K562 (cell line): ENCODE data around the gene RAB43. TPM values are rescaled to one million over a fixed set of nuclear protein-coding genes. Genes with fewer than 3 reads are reported as not detected.

Source experiments
- ATAC-seq: fragments of 200-7000 bp; cut with Tn5 transposase; 3 replicates; pipeline ENCODE4 v1.9.1; 2020; ENCODE audit warnings: moderate library complexity
- BruUV-seq: library from RNA; stranded (reverse); fragments of 400-500 nt; replicated peaks from 2 replicates; lab custom pipeline; 2021; lab: Mats Ljungman, UMichigan
- CTCF ChIA-PET: fragments of 300-600 bp; formaldehyde crosslinking; extraction: SDS; loops from one replicate; lab custom pipeline; 2021; ENCODE audit warnings: low intra/inter-chr PET ratio; lab: Yijun Ruan, JAX
- POLR2A ChIA-PET: fragments of 300-600, 350-650 bp; sonication (Branson Sonifier 250); formaldehyde crosslinking; extraction: SDS; loops from one replicate; lab custom pipeline; 2021; ENCODE audit warnings: antibody characterized with exemption, inconsistent platforms; lab: Yijun Ruan, JAX
- DNase-seq, 4 experiments: peaks; one replicate each; pipeline versions ENCODE4 v3.0.0 to v3.0.0-alpha.2; 2011 to 2018; ENCODE audit warnings: low spot score in 3 of 4, mixed read lengths in 3 of 4; ENCODE audit errors: extremely low read depth in 1 of 4
- FAIRE-seq: peaks from 2 replicates; lab custom pipeline; 2011; peaks lifted over from hg19 to GRCh38; lab: Jason Lieb, UNC
- H2AFZ ChIP-seq: 2 replicates; pipeline ENCODE4 v1.6.0; 2011; ENCODE audit warnings: low read depth, low read length, control low read depth, inconsistent platforms
- H3K27ac ChIP-seq: fragments of 200-600 bp; 3 replicates; pipeline ENCODE4 v1.8.0; 2011; ENCODE audit warnings: low read depth, mild to moderate bottlenecking, control low read depth, inconsistent platforms, low read length, moderate library complexity, mixed read lengths; ENCODE audit errors: extremely low read depth
- H3K27me3 ChIP-seq, 2 experiments: fragments of 300-600 bp in 1 of 2; 2 replicates in 1 of 2; 3 replicates in 1 of 2; pipeline versions ENCODE4 v1.6.0 to v1.8.0; 2011; ENCODE audit warnings: inconsistent platforms in 2 of 2, low read length in 2 of 2, mild to moderate bottlenecking in 1 of 2, mixed read lengths in 1 of 2, moderate library complexity in 1 of 2; ENCODE audit not compliant: control insufficient read depth in 2 of 2, insufficient read depth in 2 of 2
- H3K36me3 ChIP-seq: fragments of 300-600 bp; 3 replicates; pipeline ENCODE4 v1.8.0; 2011; ENCODE audit warnings: mild to moderate bottlenecking, low read length, inconsistent platforms; ENCODE audit not compliant: control insufficient read depth, insufficient read depth
- H3K4me1 ChIP-seq, 2 experiments: fragments of 200-600 bp in 1 of 2; replicated peaks in 1 of 2; 2 replicates in 1 of 2; 3 replicates in 1 of 2; pipeline versions ENCODE4 v1.5.1 to v1.8.0; 2011; ENCODE audit warnings: inconsistent platforms in 2 of 2, low read length in 2 of 2, mild to moderate bottlenecking in 1 of 2, mixed read lengths in 1 of 2, moderate library complexity in 1 of 2; ENCODE audit not compliant: control insufficient read depth in 2 of 2, insufficient read depth in 2 of 2
- H3K4me2 ChIP-seq: 2 replicates; pipeline ENCODE4 v1.6.1; 2011; ENCODE audit warnings: low read length, control low read depth, inconsistent platforms, mixed read lengths; ENCODE audit not compliant: insufficient read depth
- H3K4me3 ChIP-seq: fragments of 200-600 bp; sonication (generic), shearing (Covaris generic); 2 replicates; pipeline ENCODE4 v1.5.1; 2016; ENCODE audit warnings: control low read depth, inconsistent platforms
- H3K79me2 ChIP-seq: fragments of 200-600 bp; 3 replicates; pipeline ENCODE4 v1.8.0; 2011; ENCODE audit warnings: low read length, inconsistent platforms; ENCODE audit not compliant: control insufficient read depth, insufficient read depth
- H3K9ac ChIP-seq, 2 experiments: 2 replicates each; pipeline versions ENCODE4 v1.6.0 to v1.6.1; 2011; ENCODE audit warnings: low read depth in 2 of 2, low read length in 2 of 2, control low read depth in 1 of 2, inconsistent platforms in 1 of 2, mild to moderate bottlenecking in 1 of 2, mixed read lengths in 1 of 2; ENCODE audit not compliant: insufficient read depth in 1 of 2
- H3K9me1 ChIP-seq: one replicate; pipeline ENCODE4 v1.6.0; 2011; ENCODE audit warnings: inconsistent platforms, mild to moderate bottlenecking, low read length, moderate library complexity; ENCODE audit not compliant: control insufficient read depth, insufficient read depth
- H3K9me3 ChIP-seq: replicated peaks from 2 replicates; pipeline ENCODE4 v1.5.1; 2011; ENCODE audit warnings: low read depth, low read length, inconsistent platforms; ENCODE audit not compliant: control insufficient read depth, insufficient read depth
- H4K20me1 ChIP-seq: replicated peaks from 2 replicates; pipeline ENCODE4 v1.6.1; 2011; ENCODE audit warnings: low read length, inconsistent platforms, mixed read lengths; ENCODE audit not compliant: control insufficient read depth, insufficient read depth
- ARID2 ChIP-seq: fragments of 450-650 bp; IDR thresholded peaks from 2 replicates; pipeline ENCODE4 v1.6.1; 2017; ENCODE audit warnings: antibody characterized with exemption, mild to moderate bottlenecking
- CHD1 ChIP-seq: fragments of 200-600 bp; sonication (generic); IDR thresholded peaks from one replicate; pipeline ENCODE4 v1.6.1; 2012; ENCODE audit warnings: mild to moderate bottlenecking, moderate library complexity, low read length, inconsistent platforms
- POLR2G ChIP-seq: fragments of 200-400 bp; formaldehyde crosslinking; IDR thresholded peaks from 2 replicates; pipeline ENCODE4 v1.6.1; 2017; ENCODE audit warnings: low read depth, mild to moderate bottlenecking, antibody characterized with exemption, low read length, moderate library complexity
- SMARCC2 ChIP-seq: fragments of 450-650 bp; IDR thresholded peaks from 2 replicates; pipeline ENCODE4 v1.6.1; 2017; ENCODE audit warnings: antibody characterized with exemption, moderate library complexity, mild to moderate bottlenecking, low read depth
- TCF3 ChIP-seq: sonication (generic); formaldehyde crosslinking; IDR thresholded peaks from 2 replicates; pipeline ENCODE4 v1.4.0; 2020; ENCODE audit warnings: mild to moderate bottlenecking, missing genetic modification reagents
- ZNF354B ChIP-seq: fragments of 250-450 bp; sonication (Bioruptor Pico); IDR thresholded peaks from 2 replicates; pipeline ENCODE4 v1.4.0; 2020
- ZNF561 ChIP-seq: fragments of 450-650 bp; formaldehyde crosslinking; conservative IDR thresholded peaks from 2 replicates; pipeline ENCODE4 v1.4.0; 2020; ENCODE audit warnings: mild to moderate bottlenecking, moderate library complexity
- ZNF589 ChIP-seq: fragments of 200-800 bp; sonication (Bioruptor generic); IDR thresholded peaks from 2 replicates; pipeline ENCODE4 v1.6.1; 2016; ENCODE audit warnings: low read depth, missing genetic modification characterization, missing compliant biosample characterization
- ZNF76 ChIP-seq: fragments of 250-450 bp; sonication (Bioruptor Pico); IDR thresholded peaks from 2 replicates; pipeline ENCODE4 v1.4.0; 2020; ENCODE audit warnings: mild to moderate bottlenecking, moderate library complexity, borderline replicate concordance
- WGBS: fragments of 100-300 bp; shearing (Covaris generic); methylation state at CpG from one replicate; pipeline ENCODE4 v1.1.6; 2016; ENCODE audit warnings: low coverage, mixed read lengths; ENCODE audit not compliant: insufficient coverage; ENCODE audit errors: missing lambda C conversion rate; 5-methylcytosine and 5-hydroxymethylcytosine counted together
- in situ Hi-C: fragments of 300-500 bp; cut with MboI; formaldehyde crosslinking; loops from 4 replicates; pipeline ENCODE4 v1.15.0; 2018; ENCODE audit warnings: inconsistent platforms, mixed read lengths
- intact Hi-C: fragments of 100-400 bp; cut with micrococcal nuclease; formaldehyde crosslinking; loops from 2 replicates; pipeline ENCODE4 v1.14.2; 2022
- polyA plus RNA-seq, 8 experiments: library from polyadenylated mRNA; depleted of rRNA in 4 of 8; stranded (reverse) in 5 of 8; unstranded in 3 of 8; fragments of >200 nt; fragmentation: Nextera tagmentation in 2 of 8; fragmentation: Illumina TruSeq in 1 of 8; extraction: Ambion mirVana in 2 of 8; extraction: Trizol in 1 of 8; gene quantifications; 2 replicates each; pipeline versions ENCODE4 v1.2.1 to v1.2.3, GENCODE V29; 2011 to 2014; ENCODE audit warnings: inconsistent platforms in 1 of 8, missing spikeins in 1 of 8
- total RNA-seq, 7 experiments: library from RNA; depleted of rRNA in 6 of 7; stranded (reverse); fragments of >200 nt in 6 of 7; fragmentation: Illumina TruSeq in 2 of 7; extraction: Trizol in 2 of 7; gene quantifications; 2 replicates each; pipeline versions ENCODE4 v1.2.1 to v1.2.3, GENCODE V29; 2011 to 2021; ENCODE audit warnings: low replicate concordance in 1 of 7
- TF ChIP-seq, protein P1 (sequence below): fragments of 250-450 bp; sonication (Bioruptor Pico); IDR thresholded peaks from 2 replicates; pipeline ENCODE4 v1.5.1; 2021; ENCODE audit warnings: mild to moderate bottlenecking
- TF ChIP-seq, protein P2 (sequence below): fragments of 250-450 bp; sonication (Bioruptor Pico); IDR thresholded peaks from 2 replicates; pipeline ENCODE4 v1.8.0; 2022; ENCODE audit warnings: moderate library complexity, mild to moderate bottlenecking, inconsistent platforms
- TF ChIP-seq, protein P3 (sequence below): fragments of 250-450 bp; sonication (Bioruptor Pico); IDR thresholded peaks from 2 replicates; pipeline ENCODE4 v1.8.0; 2021; ENCODE audit warnings: mild to moderate bottlenecking, moderate library complexity
- TF ChIP-seq, protein P4 (sequence below): sonication (generic); formaldehyde crosslinking; IDR thresholded peaks from 2 replicates; pipeline ENCODE4 v1.8.0; 2023; ENCODE audit warnings: missing genetic modification reagents, mild to moderate bottlenecking, borderline replicate concordance

RAB43 gene
- total and polyA plus RNA-seq, 9 of the 15 experiments (the other 6 are each of a cell fraction or from before 2014, with no cell fraction given): 0.04 to 6.8 (median 1.7) TPM; not detected in 2

DNA sequence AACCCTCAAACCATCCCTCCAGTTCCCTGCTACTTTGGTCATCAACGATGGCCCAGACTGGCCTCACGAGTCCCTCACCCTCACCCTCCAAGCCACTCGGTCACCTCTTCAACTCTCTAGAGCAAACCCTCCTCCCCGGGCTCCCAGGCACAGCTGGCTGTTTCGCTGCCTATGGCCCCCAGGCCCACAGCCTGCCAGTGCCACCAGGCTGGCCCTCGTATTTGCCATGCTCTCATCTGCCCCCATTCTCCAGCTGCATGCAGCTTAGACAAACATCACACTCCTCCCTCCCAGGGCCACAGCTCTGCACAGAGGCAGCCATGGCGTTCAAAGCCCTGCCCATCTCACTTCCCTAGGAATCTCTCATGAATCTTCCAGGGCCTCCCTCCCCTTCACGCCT, 13.8 kb downstream of the RAB43 start:
- no peak for ATAC-seq
- H3K9me3 ChIP-seq: no peaks in the 10 kb centered on the region
- FAIRE-seq: no peak
- H3K4me3 ChIP-seq: no peak overlapping the region
- ChIA-PET POLR2A (interaction anchor here (0.7 kb wide), 1 partner anchor 163 kb away, joined by 4 read pairs; no protein-coding TSS in a partner anchor), CTCF (no interaction called here)
- 55% methylated on average over 7 of the region's 8 CpGs for WGBS
- in situ Hi-C loops: no loop called here
- intact Hi-C loops: no loop called here
- no peaks in the 10 kb centered on the region for H3K27me3 ChIP-seq
- H4K20me1 ChIP-seq: no peaks in the 10 kb centered on the region
- H3K79me2 ChIP-seq: no peaks in the 10 kb centered on the region
- H3K4me2 ChIP-seq: no peak overlapping the region
- peaks cover 3 to 10% of the 10 kb centered on the region in 2 experiments; a peak in 4 of 5 replicates for H3K4me1 ChIP-seq
- no peak overlapping the region for H3K9ac ChIP-seq
- H2AFZ ChIP-seq: no peak overlapping the region
- no peaks in the 10 kb centered on the region; the same call in 2 of the 3 replicates for H3K36me3 ChIP-seq
- DNase-seq: no peak
- BruUV-seq: no TSS peak
- H3K27ac ChIP-seq: no peak overlapping the region
- no peaks in the 10 kb centered on the region for H3K9me1 ChIP-seq
- TF ChIP-seq CHD1 (no peak), TCF3 (CRISPR knock-in tag) (no peak), ZNF589 (no peak), POLR2G (no peak), ZNF76 (no peak), SMARCC2 (no peak), ZNF354B (CRISPR knock-in tag) (no peak), ZNF561 (CRISPR knock-in tag) (no peak), ARID2 (no peak)
- TF ChIP-seq, protein P1, sequence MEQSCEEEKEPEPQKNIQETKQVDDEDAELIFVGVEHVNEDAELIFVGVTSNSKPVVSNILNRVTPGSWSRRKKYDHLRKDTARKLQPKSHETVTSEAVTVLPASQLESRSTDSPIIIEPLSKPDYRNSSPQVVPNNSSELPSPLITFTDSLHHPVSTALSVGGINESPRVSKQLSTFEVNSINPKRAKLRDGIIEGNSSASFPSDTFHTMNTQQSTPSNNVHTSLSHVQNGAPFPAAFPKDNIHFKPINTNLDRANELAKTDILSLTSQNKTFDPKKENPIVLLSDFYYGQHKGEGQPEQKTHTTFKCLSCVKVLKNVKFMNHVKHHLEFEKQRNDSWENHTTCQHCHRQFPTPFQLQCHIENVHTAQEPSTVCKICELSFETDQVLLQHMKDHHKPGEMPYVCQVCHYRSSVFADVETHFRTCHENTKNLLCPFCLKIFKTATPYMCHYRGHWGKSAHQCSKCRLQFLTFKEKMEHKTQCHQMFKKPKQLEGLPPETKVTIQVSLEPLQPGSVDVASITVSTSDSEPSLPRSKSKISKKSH: no peak
- TF ChIP-seq, protein P2, sequence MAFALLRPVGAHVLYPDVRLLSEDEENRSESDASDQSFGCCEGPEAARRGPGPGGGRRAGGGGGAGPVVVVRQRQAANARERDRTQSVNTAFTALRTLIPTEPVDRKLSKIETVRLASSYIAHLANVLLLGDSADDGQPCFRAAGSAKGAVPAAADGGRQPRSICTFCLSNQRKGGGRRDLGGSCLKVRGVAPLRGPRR (CRISPR knock-in tag): no peak
- TF ChIP-seq, protein P3, sequence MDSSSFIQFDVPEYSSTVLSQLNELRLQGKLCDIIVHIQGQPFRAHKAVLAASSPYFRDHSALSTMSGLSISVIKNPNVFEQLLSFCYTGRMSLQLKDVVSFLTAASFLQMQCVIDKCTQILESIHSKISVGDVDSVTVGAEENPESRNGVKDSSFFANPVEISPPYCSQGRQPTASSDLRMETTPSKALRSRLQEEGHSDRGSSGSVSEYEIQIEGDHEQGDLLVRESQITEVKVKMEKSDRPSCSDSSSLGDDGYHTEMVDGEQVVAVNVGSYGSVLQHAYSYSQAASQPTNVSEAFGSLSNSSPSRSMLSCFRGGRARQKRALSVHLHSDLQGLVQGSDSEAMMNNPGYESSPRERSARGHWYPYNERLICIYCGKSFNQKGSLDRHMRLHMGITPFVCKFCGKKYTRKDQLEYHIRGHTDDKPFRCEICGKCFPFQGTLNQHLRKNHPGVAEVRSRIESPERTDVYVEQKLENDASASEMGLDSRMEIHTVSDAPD (CRISPR knock-in tag): no peak
- TF ChIP-seq, protein P4, sequence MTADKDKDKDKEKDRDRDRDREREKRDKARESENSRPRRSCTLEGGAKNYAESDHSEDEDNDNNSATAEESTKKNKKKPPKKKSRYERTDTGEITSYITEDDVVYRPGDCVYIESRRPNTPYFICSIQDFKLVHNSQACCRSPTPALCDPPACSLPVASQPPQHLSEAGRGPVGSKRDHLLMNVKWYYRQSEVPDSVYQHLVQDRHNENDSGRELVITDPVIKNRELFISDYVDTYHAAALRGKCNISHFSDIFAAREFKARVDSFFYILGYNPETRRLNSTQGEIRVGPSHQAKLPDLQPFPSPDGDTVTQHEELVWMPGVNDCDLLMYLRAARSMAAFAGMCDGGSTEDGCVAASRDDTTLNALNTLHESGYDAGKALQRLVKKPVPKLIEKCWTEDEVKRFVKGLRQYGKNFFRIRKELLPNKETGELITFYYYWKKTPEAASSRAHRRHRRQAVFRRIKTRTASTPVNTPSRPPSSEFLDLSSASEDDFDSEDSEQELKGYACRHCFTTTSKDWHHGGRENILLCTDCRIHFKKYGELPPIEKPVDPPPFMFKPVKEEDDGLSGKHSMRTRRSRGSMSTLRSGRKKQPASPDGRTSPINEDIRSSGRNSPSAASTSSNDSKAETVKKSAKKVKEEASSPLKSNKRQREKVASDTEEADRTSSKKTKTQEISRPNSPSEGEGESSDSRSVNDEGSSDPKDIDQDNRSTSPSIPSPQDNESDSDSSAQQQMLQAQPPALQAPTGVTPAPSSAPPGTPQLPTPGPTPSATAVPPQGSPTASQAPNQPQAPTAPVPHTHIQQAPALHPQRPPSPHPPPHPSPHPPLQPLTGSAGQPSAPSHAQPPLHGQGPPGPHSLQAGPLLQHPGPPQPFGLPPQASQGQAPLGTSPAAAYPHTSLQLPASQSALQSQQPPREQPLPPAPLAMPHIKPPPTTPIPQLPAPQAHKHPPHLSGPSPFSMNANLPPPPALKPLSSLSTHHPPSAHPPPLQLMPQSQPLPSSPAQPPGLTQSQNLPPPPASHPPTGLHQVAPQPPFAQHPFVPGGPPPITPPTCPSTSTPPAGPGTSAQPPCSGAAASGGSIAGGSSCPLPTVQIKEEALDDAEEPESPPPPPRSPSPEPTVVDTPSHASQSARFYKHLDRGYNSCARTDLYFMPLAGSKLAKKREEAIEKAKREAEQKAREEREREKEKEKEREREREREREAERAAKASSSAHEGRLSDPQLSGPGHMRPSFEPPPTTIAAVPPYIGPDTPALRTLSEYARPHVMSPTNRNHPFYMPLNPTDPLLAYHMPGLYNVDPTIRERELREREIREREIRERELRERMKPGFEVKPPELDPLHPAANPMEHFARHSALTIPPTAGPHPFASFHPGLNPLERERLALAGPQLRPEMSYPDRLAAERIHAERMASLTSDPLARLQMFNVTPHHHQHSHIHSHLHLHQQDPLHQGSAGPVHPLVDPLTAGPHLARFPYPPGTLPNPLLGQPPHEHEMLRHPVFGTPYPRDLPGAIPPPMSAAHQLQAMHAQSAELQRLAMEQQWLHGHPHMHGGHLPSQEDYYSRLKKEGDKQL (CRISPR knock-in tag): no peak
